ENCODE results near the gene LRRC45. TPM values are rescaled to one million over a fixed set of nuclear protein-coding genes. Genes with fewer than 3 reads are reported as not detected.

The LRRC45 gene
- total and polyA plus RNA-seq, 12 donors, result 1.2 to 24.5 (median 12.6) TPM

- TF ChIP-seq, protein P1, sequence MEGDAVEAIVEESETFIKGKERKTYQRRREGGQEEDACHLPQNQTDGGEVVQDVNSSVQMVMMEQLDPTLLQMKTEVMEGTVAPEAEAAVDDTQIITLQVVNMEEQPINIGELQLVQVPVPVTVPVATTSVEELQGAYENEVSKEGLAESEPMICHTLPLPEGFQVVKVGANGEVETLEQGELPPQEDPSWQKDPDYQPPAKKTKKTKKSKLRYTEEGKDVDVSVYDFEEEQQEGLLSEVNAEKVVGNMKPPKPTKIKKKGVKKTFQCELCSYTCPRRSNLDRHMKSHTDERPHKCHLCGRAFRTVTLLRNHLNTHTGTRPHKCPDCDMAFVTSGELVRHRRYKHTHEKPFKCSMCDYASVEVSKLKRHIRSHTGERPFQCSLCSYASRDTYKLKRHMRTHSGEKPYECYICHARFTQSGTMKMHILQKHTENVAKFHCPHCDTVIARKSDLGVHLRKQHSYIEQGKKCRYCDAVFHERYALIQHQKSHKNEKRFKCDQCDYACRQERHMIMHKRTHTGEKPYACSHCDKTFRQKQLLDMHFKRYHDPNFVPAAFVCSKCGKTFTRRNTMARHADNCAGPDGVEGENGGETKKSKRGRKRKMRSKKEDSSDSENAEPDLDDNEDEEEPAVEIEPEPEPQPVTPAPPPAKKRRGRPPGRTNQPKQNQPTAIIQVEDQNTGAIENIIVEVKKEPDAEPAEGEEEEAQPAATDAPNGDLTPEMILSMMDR (IDR thresholded peaks at IDR 0.05), result no peak
- Histone ChIP-seq H3K4me3 (no peak overlapping the region), H3K27ac (no peak overlapping the region), H3K27me3 (no peaks in the 10 kb centered on the region), H3K4me1 (replicated peaks in 1 of 2) (peaks cover 8 to 19% of the 10 kb centered on the region in 2 donors), H3K36me3 (replicated peaks in 1 of 2) (no peaks in the 10 kb centered on the region), H3K9me3 (replicated peaks in 1 of 3) (no peaks in the 10 kb centered on the region)
- 92 to 94% (median 94%) methylated on average over 15 to 29 of the region's 29 CpGs for WGBS, 4 donors
- intact Hi-C loops (cut with DNase I), result no loop called here
- no peak for DNase-seq
Observed at GRCh38 chr17:81995463-81996231, 27.5 kb upstream of the LRRC45 start.

GRCh38 chr17:81996232-81996756, 26.8 kb upstream of the LRRC45 start:
- TF ChIP-seq POLR2A (IDR thresholded peaks at IDR 0.05), result no peak
- TF ChIP-seq, protein P1 (IDR thresholded peaks at IDR 0.05), result no peak
- intact Hi-C loops (cut with DNase I), result no loop called here
- WGBS, 4 donors, result 88 to 93% (median 92%) methylated on average over 14 to 28 of the region's 28 CpGs

GRCh38 chr17:81996757-81997441, 26.2 kb upstream of the LRRC45 start:
- H3K4me3 ChIP-seq, result no peak overlapping the region
- H3K27ac ChIP-seq, result no peak overlapping the region
- TF ChIP-seq, protein P1 (IDR thresholded peaks at IDR 0.05), result no peak
- TF ChIP-seq POLR2A (IDR thresholded peaks at IDR 0.05), result no peak
- H3K27me3 ChIP-seq, result no peaks in the 10 kb centered on the region
- H3K36me3 ChIP-seq (replicated peaks in 1 of 2), result no peaks in the 10 kb centered on the region
- intact Hi-C loops (cut with DNase I), result no loop called here
- no peaks in the 10 kb centered on the region for H3K9me3 ChIP-seq (replicated peaks in 1 of 3)
- H3K4me1 ChIP-seq (replicated peaks in 1 of 2), result peaks cover 4 to 9% of the 10 kb centered on the region in 2 donors
- DNase-seq, result no peak
- WGBS, 4 donors, result 93 to 96% (median 95%) methylated on average over 26 to 30 of the region's 30 CpGs

More at GRCh38 chr17:81996232-81996756, 26.8 kb upstream of the LRRC45 start:
- peaks cover 7 to 15% of the 10 kb centered on the region in 2 donors for H3K4me1 ChIP-seq (replicated peaks in 1 of 2)
- H3K9me3 ChIP-seq (replicated peaks in 1 of 3), result no peaks in the 10 kb centered on the region
- no peaks in the 10 kb centered on the region for H3K27me3 ChIP-seq
- H3K27ac ChIP-seq, result no peak overlapping the region
- H3K36me3 ChIP-seq (replicated peaks in 1 of 2), result no peaks in the 10 kb centered on the region
- DNase-seq, result no peak
- no peak overlapping the region for H3K4me3 ChIP-seq

DNA sequence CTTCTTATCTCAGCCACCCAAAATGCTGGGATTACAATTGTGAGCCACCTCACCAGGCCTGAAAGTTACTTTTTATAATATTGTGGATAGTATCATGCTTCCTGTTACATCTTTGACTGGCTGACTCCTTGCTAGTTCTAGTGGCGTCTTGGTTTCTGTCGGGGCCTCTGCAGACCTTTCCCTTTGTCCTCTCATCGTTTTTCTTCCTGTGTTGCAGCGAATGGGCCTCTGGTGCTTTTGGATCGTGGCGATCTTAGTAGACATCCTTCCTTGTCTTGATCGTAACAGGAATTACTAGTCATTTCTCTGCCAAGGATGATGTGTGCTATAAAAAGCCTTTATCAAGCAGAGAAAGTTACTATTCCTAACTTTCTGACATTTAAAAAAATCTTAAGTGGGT, 24.9 kb upstream of the LRRC45 start:
- no peak for DNase-seq
- TF ChIP-seq POLR2A (IDR thresholded peaks at IDR 0.05), result no peak
- TF ChIP-seq, protein P1 (IDR thresholded peaks at IDR 0.05), result no peak
- intact Hi-C loops (cut with DNase I), result no loop called here
- Histone ChIP-seq H3K36me3 (replicated peaks in 1 of 2) (no peaks in the 10 kb centered on the region), H3K27me3 (no peaks in the 10 kb centered on the region), H3K9me3 (replicated peaks in 1 of 3) (no peaks in the 10 kb centered on the region), H3K4me3 (no peak overlapping the region), H3K27ac (no peak overlapping the region), H3K4me1 (replicated peaks in 1 of 2) (peaks cover under 1 to 2% of the 10 kb centered on the region in 2 donors)
- 76 to 89% (median 84%) methylated on average over 7 of the region's 7 CpGs for WGBS, 4 donors

Measured in adrenal gland (tissue), 12 donors.